IPS-20b (cell line): ENCODE results near the gene TET2.

Experiments
- H3K27ac ChIP-seq: one replicate; pipeline ENCODE4 v1.5.1; 2013; ENCODE audit warnings: low read length
- H3K27me3 ChIP-seq: 2 replicates; pipeline ENCODE4 v1.6.1; 2013; ENCODE audit warnings: mild to moderate bottlenecking, low read length, inconsistent platforms; ENCODE audit not compliant: insufficient read depth
- H3K36me3 ChIP-seq: 2 replicates; pipeline ENCODE4 v1.6.1; 2013; ENCODE audit warnings: low read depth, mild to moderate bottlenecking, inconsistent platforms, low read length, moderate library complexity; ENCODE audit not compliant: insufficient read depth
- H3K4me1 ChIP-seq: 2 replicates; pipeline ENCODE4 v1.6.1; 2013; ENCODE audit warnings: mild to moderate bottlenecking, control low read depth, inconsistent platforms, low read length, moderate library complexity; ENCODE audit not compliant: insufficient read depth
- H3K4me3 ChIP-seq: 2 replicates; pipeline ENCODE4 v1.5.1; 2013; ENCODE audit warnings: mild to moderate bottlenecking, low read length, inconsistent platforms
- H3K9ac ChIP-seq: 2 replicates; pipeline ENCODE4 v1.6.1; 2013; ENCODE audit warnings: low read depth, mild to moderate bottlenecking, inconsistent platforms, low read length, moderate library complexity
- H3K9me3 ChIP-seq: 2 replicates; pipeline ENCODE4 v1.6.1; 2013; ENCODE audit warnings: mild to moderate bottlenecking, low read depth, low read length, inconsistent platforms; ENCODE audit not compliant: insufficient read depth

TET2 gene

GRCh38 chr4:105145156-105145902 lies 1.3 kb upstream of the TET2 start:
- no peak overlapping the region for H3K27ac ChIP-seq
- H3K4me3 ChIP-seq: peak overlapping the region; percentile 98
- no peaks in the 10 kb centered on the region for H3K9me3 ChIP-seq
- H3K36me3 ChIP-seq: no peaks in the 10 kb centered on the region
- peaks cover 6% of the 10 kb centered on the region; the same call in 1 of the 2 replicates for H3K4me1 ChIP-seq
- H3K27me3 ChIP-seq: peaks cover 98% of the 10 kb centered on the region
- H3K9ac ChIP-seq: no peak overlapping the region

GRCh38 chr4:105145903-105146275 lies 787 bp upstream of the TET2 start:
- Histone ChIP-seq H3K9me3 (no peaks in the 10 kb centered on the region), H3K4me1 (peaks cover 6% of the 10 kb centered on the region; the same call in 1 of the 2 replicates), H3K4me3 (peak overlapping the region; percentile 98), H3K9ac (peak overlapping the region; percentile 96; the same call in 1 of the 2 replicates), H3K27me3 (peaks cover 99% of the 10 kb centered on the region), H3K27ac (no peak overlapping the region), H3K36me3 (no peaks in the 10 kb centered on the region)

GRCh38 chr4:105147016-105147552 lies 408 bp downstream of the TET2 start:
- Histone ChIP-seq H3K27ac (no peak overlapping the region), H3K27me3 (peaks cover 90% of the 10 kb centered on the region), H3K36me3 (no peaks in the 10 kb centered on the region), H3K9me3 (no peaks in the 10 kb centered on the region), H3K4me3 (peak overlapping the region; percentile 98), H3K4me1 (peaks cover 6% of the 10 kb centered on the region; the same call in 1 of the 2 replicates), H3K9ac (peak overlapping the region; percentile 96)

GRCh38 chr4:105147553-105148161 lies 981 bp downstream of the TET2 start:
- H3K36me3 ChIP-seq: no peaks in the 10 kb centered on the region
- no peak overlapping the region for H3K27ac ChIP-seq
- no peaks in the 10 kb centered on the region for H3K9me3 ChIP-seq
- H3K4me1 ChIP-seq: peaks cover 6% of the 10 kb centered on the region; the same call in 1 of the 2 replicates
- H3K9ac ChIP-seq: peak overlapping the region; percentile 96; the same call in 1 of the 2 replicates
- peaks cover 87% of the 10 kb centered on the region for H3K27me3 ChIP-seq
- peak overlapping the region; percentile 98 for H3K4me3 ChIP-seq

- Histone ChIP-seq H3K4me3 (peak overlapping the region; percentile 98), H3K27me3 (peaks cover 87% of the 10 kb centered on the region), H3K4me1 (peaks cover 6% of the 10 kb centered on the region; the same call in 1 of the 2 replicates), H3K36me3 (no peaks in the 10 kb centered on the region), H3K9me3 (no peaks in the 10 kb centered on the region), H3K9ac (no peak overlapping the region), H3K27ac (no peak overlapping the region)
Observed at GRCh38 chr4:105148356-105148755, 1.7 kb downstream of the TET2 start.

GRCh38 chr4:105148776-105149175 lies 2.1 kb downstream of the TET2 start:
- Histone ChIP-seq H3K27ac (no peak overlapping the region), H3K27me3 (peaks cover 87% of the 10 kb centered on the region)

GRCh38 chr4:105149771-105150170 lies 3.1 kb downstream of the TET2 start:
- H3K9ac ChIP-seq: no peak overlapping the region
- peaks cover 87% of the 10 kb centered on the region for H3K27me3 ChIP-seq
- no peak overlapping the region for H3K27ac ChIP-seq
- no peak overlapping the region for H3K4me3 ChIP-seq
- H3K9me3 ChIP-seq: no peaks in the 10 kb centered on the region
- peaks cover 6% of the 10 kb centered on the region; the same call in 1 of the 2 replicates for H3K4me1 ChIP-seq
- no peaks in the 10 kb centered on the region for H3K36me3 ChIP-seq

More at GRCh38 chr4:105148776-105149175, 2.1 kb downstream of the TET2 start:
- Histone ChIP-seq H3K9me3 (no peaks in the 10 kb centered on the region), H3K36me3 (no peaks in the 10 kb centered on the region), H3K4me3 (no peak overlapping the region), H3K4me1 (peaks cover 6% of the 10 kb centered on the region; the same call in 1 of the 2 replicates), H3K9ac (no peak overlapping the region)

- peaks cover 5% of the 10 kb centered on the region; the same call in 1 of the 2 replicates for H3K4me1 ChIP-seq
- no peaks in the 10 kb centered on the region for H3K36me3 ChIP-seq
- no peak overlapping the region for H3K27ac ChIP-seq
- no peaks in the 10 kb centered on the region for H3K9me3 ChIP-seq
- H3K9ac ChIP-seq: no peak overlapping the region
- no peak overlapping the region for H3K4me3 ChIP-seq
- peaks cover 87% of the 10 kb centered on the region for H3K27me3 ChIP-seq
Observed at GRCh38 chr4:105150503-105150902, 3.8 kb downstream of the TET2 start.

- Histone ChIP-seq H3K9ac (no peak overlapping the region), H3K36me3 (no peaks in the 10 kb centered on the region), H3K27ac (no peak overlapping the region), H3K4me1 (no peaks in the 10 kb centered on the region; the same call in 1 of the 2 replicates), H3K27me3 (peaks cover 88% of the 10 kb centered on the region), H3K9me3 (no peaks in the 10 kb centered on the region), H3K4me3 (no peak overlapping the region)
Observed at GRCh38 chr4:105153749-105154148, 7.1 kb downstream of the TET2 start.

- Histone ChIP-seq H3K9ac (no peak overlapping the region), H3K4me1 (no peaks in the 10 kb centered on the region; the same call in 1 of the 2 replicates), H3K9me3 (no peaks in the 10 kb centered on the region), H3K4me3 (no peak overlapping the region), H3K27ac (no peak overlapping the region), H3K27me3 (peaks cover 88% of the 10 kb centered on the region), H3K36me3 (no peaks in the 10 kb centered on the region)
Observed at GRCh38 chr4:105154576-105154975, 7.9 kb downstream of the TET2 start.

- Histone ChIP-seq H3K27ac (no peak overlapping the region), H3K4me3 (no peak overlapping the region), H3K9me3 (no peaks in the 10 kb centered on the region), H3K9ac (no peak overlapping the region), H3K4me1 (no peaks in the 10 kb centered on the region; the same call in 1 of the 2 replicates), H3K27me3 (peaks cover 88% of the 10 kb centered on the region), H3K36me3 (no peaks in the 10 kb centered on the region)
Observed at GRCh38 chr4:105155426-105155825, 8.8 kb downstream of the TET2 start.
